GM12878 (cell line): ENCODE data around the gene RPS26. TPM values are rescaled to one million over a fixed set of nuclear protein-coding genes. Genes with fewer than 3 reads are reported as not detected.

Experiments used
- ATF2 ChIP-seq: IDR thresholded peaks from 2 replicates; pipeline ENCODE4 v1.6.1; 2012; ENCODE audit warnings: low read length, inconsistent platforms
- ATF3 ChIP-seq: IDR thresholded peaks from 2 replicates; pipeline ENCODE4 v1.6.1; 2011; ENCODE audit warnings: low read depth, mild to moderate bottlenecking, low read length, moderate library complexity, borderline replicate concordance; ENCODE audit errors: extremely low read depth
- BACH1 ChIP-seq: fragments of 450-650 bp; IDR thresholded peaks from 2 replicates; pipeline ENCODE4 v1.6.1; 2017; ENCODE audit warnings: mild to moderate bottlenecking, borderline replicate concordance
- BHLHE40 ChIP-seq, 2 experiments: fragments of 450-650 bp in 1 of 2; IDR thresholded peaks; 2 replicates each; pipeline ENCODE4 v1.6.1; 2011 to 2017; ENCODE audit warnings: low read depth in 2 of 2, borderline replicate concordance in 1 of 2, improper control_type of control experiment in 1 of 2, low read length in 1 of 2, mild to moderate bottlenecking in 1 of 2
- FOS ChIP-seq: IDR thresholded peaks from 3 replicates; pipeline ENCODE4 v1.6.1; 2011; ENCODE audit warnings: borderline replicate concordance; ENCODE audit not compliant: insufficient read length; ENCODE audit errors: extremely low read depth
- HDGF ChIP-seq: fragments of 450-650 bp; IDR thresholded peaks from 2 replicates; pipeline ENCODE4 v1.6.1; 2016; ENCODE audit warnings: antibody characterized with exemption
- HSF1 ChIP-seq: fragments of 150-350 bp; IDR thresholded peaks from 2 replicates; pipeline ENCODE4 v1.6.1; 2014; ENCODE audit warnings: mild to moderate bottlenecking, low read depth, low read length
- IKZF1 ChIP-seq: fragments of 450-650 bp; conservative IDR thresholded peaks from 2 replicates; pipeline ENCODE4 v1.6.1; 2017; ENCODE audit warnings: antibody characterized with exemption, mild to moderate bottlenecking
- IRF4 ChIP-seq: IDR thresholded peaks from 2 replicates; pipeline ENCODE4 v1.6.1; 2011; ENCODE audit warnings: low read depth, low read length
- KDM1A ChIP-seq: fragments of 200-600 bp; sonication (generic); IDR thresholded peaks from 2 replicates; pipeline ENCODE4 v1.6.1; 2016; ENCODE audit warnings: borderline replicate concordance
- MAX ChIP-seq: IDR thresholded peaks from 2 replicates; pipeline ENCODE4 v1.6.1; 2012; ENCODE audit warnings: low read depth, low read length, improper control_type of control experiment
- NBN ChIP-seq: fragments of 450-650 bp; IDR thresholded peaks from 2 replicates; pipeline ENCODE4 v1.6.1; 2016
- NFYA ChIP-seq: IDR thresholded peaks from 2 replicates; pipeline ENCODE4 v1.6.1; 2011; ENCODE audit warnings: low read depth, mild to moderate bottlenecking, low read length, improper control_type of control experiment, borderline replicate concordance
- RB1 ChIP-seq: fragments of 450-650 bp; formaldehyde crosslinking; IDR thresholded peaks from 2 replicates; pipeline ENCODE4 v1.6.1; 2017; ENCODE audit warnings: mild to moderate bottlenecking, borderline replicate concordance
- REST ChIP-seq: IDR thresholded peaks from 2 replicates; pipeline ENCODE4 v1.6.1; 2012; ENCODE audit warnings: mild to moderate bottlenecking, low read depth, low read length
- SMAD5 ChIP-seq: IDR thresholded peaks from 2 replicates; pipeline ENCODE4 v1.6.1; 2016; ENCODE audit warnings: antibody characterized with exemption, low read depth
- ZZZ3 ChIP-seq: IDR thresholded peaks from 2 replicates; pipeline ENCODE4 v1.6.1; 2011; ENCODE audit warnings: low read depth; ENCODE audit not compliant: control insufficient read depth, insufficient read length
- polyA plus RNA-seq, 11 experiments: library from polyadenylated mRNA; depleted of rRNA in 4 of 11; unstranded in 6 of 11; stranded (reverse) in 5 of 11; fragments of >200 nt; fragmentation: Nextera tagmentation in 4 of 11; fragmentation: Illumina TruSeq in 1 of 11; extraction: Ambion mirVana in 4 of 11; extraction: Trizol in 1 of 11; gene quantifications; 1 replicate in 1 of 11; 2 replicates in 10 of 11; pipeline versions ENCODE4 v1.2.1 to v1.2.3, GENCODE V29; 2011 to 2016; ENCODE audit warnings: inconsistent platforms in 2 of 11, missing spikeins in 2 of 11, low read depth in 1 of 11
- total RNA-seq, 4 experiments: library from RNA; depleted of rRNA in 3 of 4; stranded (reverse); fragments of >200 nt in 3 of 4; fragmentation: Illumina TruSeq in 1 of 4; extraction: Trizol in 1 of 4; gene quantifications; 2 replicates each; pipeline versions ENCODE4 v1.2.1 to v1.2.3, GENCODE V29; 2013 to 2021

Gene RPS26
- total and polyA plus RNA-seq, 10 of the 15 experiments (the other 5 are each of a cell fraction or from before 2014, with no cell fraction given): 75.5 to 3,147 (median 881) TPM

- no peak for TF ChIP-seq HSF1
- TF ChIP-seq KDM1A: no peak
- TF ChIP-seq NBN: 0 out of 2 replicates have a peak, but pooled peaks have one; percentile 0
- TF ChIP-seq ZZZ3: no peak
- peak; percentile 76 for TF ChIP-seq HDGF
- peak; percentile 19; the same call in 1 of the 2 replicates for TF ChIP-seq IKZF1
- TF ChIP-seq REST: no peak
- TF ChIP-seq MAX: no peak
- 0 out of 2 replicates have a peak, but pooled peaks have one; percentile 7 for TF ChIP-seq RB1
- TF ChIP-seq BHLHE40 (IDR thresholded peaks at IDR 0.05; ENCODE audit: borderline replicate concordance in 1 of 2, low read depth in 2 of 2, low read length in 1 of 2): no peak
- TF ChIP-seq FOS: peak; percentile 30
- no peak for TF ChIP-seq ATF2
- no peak for TF ChIP-seq ATF3
- TF ChIP-seq IRF4: no peak
- peak; percentile 20; the same call in 1 of the 2 replicates for TF ChIP-seq NFYA
- TF ChIP-seq BACH1: no peak; the same call in 1 of the 2 replicates
- 0 out of 2 replicates have a peak, but pooled peaks have one; percentile 10 for TF ChIP-seq SMAD5
Measured at GRCh38 chr12:55996715-55997534, 44.8 kb upstream of the RPS26 start, which contains the start of gene SUOX (continued).
